Mucosa of descending colon (tissue), 3 donors: Measurements from ENCODE around the gene CPNE7. TPM values are rescaled to one million over a fixed set of nuclear protein-coding genes. Genes with fewer than 3 reads are reported as not detected.

Experiments used
- ATAC-seq: fragments of 200-7000 bp; cut with Tn5 transposase; one replicate; pipeline ENCODE4 v1.9.1; 2020; ENCODE audit warnings: mild to moderate bottlenecking, moderate library complexity
- DNase-seq, 3 donors: peaks; one replicate each; pipeline ENCODE4 v3.0.0-alpha.2; 2020
- H3K36me3 ChIP-seq: fragments of 200-600 bp; one replicate; pipeline ENCODE4 v1.8.0; 2021; ENCODE audit warnings: low read depth, mild to moderate bottlenecking
- H3K4me1 ChIP-seq: fragments of 200-600 bp; one replicate; pipeline ENCODE4 v1.8.0; 2021; ENCODE audit warnings: low read depth, mild to moderate bottlenecking
- H3K4me3 ChIP-seq: fragments of 200-600 bp; one replicate; pipeline ENCODE4 v1.8.0; 2021; ENCODE audit warnings: mild to moderate bottlenecking
- H3K9me3 ChIP-seq: fragments of 200-600 bp; one replicate; pipeline ENCODE4 v1.8.0; 2021; ENCODE audit warnings: mild to moderate bottlenecking
- CTCF ChIP-seq: fragments of 200-600 bp; IDR thresholded peaks from one replicate; pipeline ENCODE4 v1.8.0; 2022; ENCODE audit warnings: antibody characterized with exemption, mild to moderate bottlenecking
- intact Hi-C, 2 donors: fragments of 100-400 bp; cut with DNase I in 1 of 2; cut with micrococcal nuclease in 1 of 2; formaldehyde crosslinking; loops; one replicate each; pipeline versions ENCODE4 v1.11.0 to v1.11.1; 2022; cut with DNase I, micrococcal nuclease
- total RNA-seq, 3 donors: library from RNA; stranded (reverse); fragmentation: NEBNext Ultra II Directional in 2 of 3; extraction: Animal tissue kit (Norgen Biotek cat#: 25700) in 2 of 3; gene quantifications; one replicate each; pipeline versions ENCODE4 v1.2.1 to v1.2.4, GENCODE V29; 2021 to 2023
- donor health status: DM: no; HTN: no; CAD: no; lungs with moderate emphysema.
- donor health status: DM: no; HTN: no; CAD: no.
- donor health status: DM: no; HTN: yes; CAD: no.

The CPNE7 gene
- total RNA-seq, 3 donors from 2014 or later: 0.72 to 2.0 (median 0.79) TPM

GRCh38 chr16:89620406-89620841, 44.9 kb downstream of the CPNE7 start:
- Histone ChIP-seq H3K4me3 (no peak overlapping the region), H3K9me3 (no peaks in the 10 kb centered on the region), H3K4me1 (no peaks in the 10 kb centered on the region), H3K36me3 (no peaks in the 10 kb centered on the region)
- DNase-seq (no peak), ATAC-seq (no peak)
- intact Hi-C loops: no loop called here
- TF ChIP-seq CTCF: no peak

GRCh38 chr16:89621136-89621697, 45.7 kb downstream of the CPNE7 start:
- ATAC-seq (no peak), DNase-seq (no peak)
- Histone ChIP-seq H3K9me3 (no peaks in the 10 kb centered on the region), H3K4me1 (no peaks in the 10 kb centered on the region), H3K36me3 (no peaks in the 10 kb centered on the region), H3K4me3 (no peak overlapping the region)
- TF ChIP-seq CTCF: no peak
- intact Hi-C loops: no loop called here

GRCh38 chr16:89621698-89622409, 46.3 kb downstream of the CPNE7 start:
- no peak for ATAC-seq
- no peaks in the 10 kb centered on the region for H3K36me3 ChIP-seq

GRCh38 chr16:89623511-89624261, 48.1 kb downstream of the CPNE7 start:
- intact Hi-C loops: no loop called here
- no peak for ATAC-seq

More at GRCh38 chr16:89621698-89622409, 46.3 kb downstream of the CPNE7 start:
- no peaks in the 10 kb centered on the region for H3K9me3 ChIP-seq
- no peaks in the 10 kb centered on the region for H3K4me1 ChIP-seq
- DNase-seq: no peak
- H3K4me3 ChIP-seq: no peak overlapping the region
- no peak for TF ChIP-seq CTCF
- intact Hi-C loops: no loop called here

More at GRCh38 chr16:89623511-89624261, 48.1 kb downstream of the CPNE7 start:
- Histone ChIP-seq H3K36me3 (no peaks in the 10 kb centered on the region), H3K4me1 (no peaks in the 10 kb centered on the region), H3K9me3 (no peaks in the 10 kb centered on the region), H3K4me3 (no peak overlapping the region)
- DNase-seq: no peak
- no peak for TF ChIP-seq CTCF
